IgD-negative memory B cell (primary cell): ENCODE data around the gene RAD51B. TPM values are rescaled to one million over a fixed set of nuclear protein-coding genes. Genes with fewer than 3 reads are reported as not detected.
A peak's percentile ranks its signal among the peaks of the same experiment; 100 is the strongest.

ENCODE experiments used
- H3K27ac Mint-ChIP-seq, 3 donors: one replicate each; pipeline ENCODE4 v1.8.0; 2020 to 2022; ENCODE audit warnings: mild to moderate bottlenecking in 3 of 3, mixed read lengths in 3 of 3, moderate library complexity in 1 of 3
- H3K27me3 Mint-ChIP-seq: one replicate; pipeline ENCODE4 v1.8.0; 2021; ENCODE audit warnings: mixed read lengths
- H3K36me3 Mint-ChIP-seq: one replicate; pipeline ENCODE4 v1.8.0; 2020; ENCODE audit warnings: mild to moderate bottlenecking, mixed read lengths
- H3K4me1 Mint-ChIP-seq, 3 donors: one replicate each; pipeline ENCODE4 v1.8.0; 2020 to 2022; ENCODE audit warnings: mixed read lengths in 3 of 3, mild to moderate bottlenecking in 1 of 3
- H3K4me3 Mint-ChIP-seq, 4 donors: one replicate each; pipeline ENCODE4 v1.8.0; 2020 to 2022; ENCODE audit warnings: mild to moderate bottlenecking in 4 of 4, mixed read lengths in 4 of 4, moderate library complexity in 3 of 4
- H3K9me3 Mint-ChIP-seq, 3 donors: one replicate each; pipeline ENCODE4 v1.8.0; 2020 to 2021; ENCODE audit warnings: mixed read lengths in 3 of 3, mild to moderate bottlenecking in 1 of 3
- polyA plus RNA-seq: library from polyadenylated mRNA; unstranded; fragments of 300-500 nt; fragmentation: Illumina TruSeq; gene quantifications from one replicate; pipeline ENCODE4 v1.2.3, GENCODE V29; 2021

Gene RAD51B
- polyA plus RNA-seq, 1 donor from 2014 or later = 24.9 TPM

GRCh38 chr14:68576496-68577244 lies 757.1 kb downstream of the RAD51B start:
- Mint-ChIP-seq H3K4me3 (no peak overlapping the region), H3K27ac (peak overlapping the region in 1 of 3 donors; percentile 81), H3K36me3 (no peaks in the 10 kb centered on the region), H3K9me3 (no peaks in the 10 kb centered on the region), H3K27me3 (no peaks in the 10 kb centered on the region), H3K4me1 (no peaks in the 10 kb centered on the region)

GRCh38 chr14:68577802-68578541 lies 758.4 kb downstream of the RAD51B start:
- H3K27ac Mint-ChIP-seq = peak overlapping the region in 2 of 3 donors; percentile 20 to 53
- H3K4me1 Mint-ChIP-seq = no peaks in the 10 kb centered on the region
- no peaks in the 10 kb centered on the region for H3K27me3 Mint-ChIP-seq
- H3K36me3 Mint-ChIP-seq = no peaks in the 10 kb centered on the region
- H3K4me3 Mint-ChIP-seq = no peak overlapping the region
- H3K9me3 Mint-ChIP-seq = no peaks in the 10 kb centered on the region

GRCh38 chr14:68578597-68578996 lies 759.0 kb downstream of the RAD51B start:
- Mint-ChIP-seq H3K36me3 (no peaks in the 10 kb centered on the region), H3K9me3 (no peaks in the 10 kb centered on the region), H3K27me3 (no peaks in the 10 kb centered on the region), H3K27ac (peak overlapping the region in 1 of 3 donors; percentile 20), H3K4me1 (no peaks in the 10 kb centered on the region), H3K4me3 (no peak overlapping the region)

- no peak overlapping the region for H3K4me3 Mint-ChIP-seq
- peak overlapping the region in 1 of 3 donors; percentile 84 for H3K27ac Mint-ChIP-seq
Measured at GRCh38 chr14:68580096-68580645, 760.6 kb downstream of the RAD51B start.

GRCh38 chr14:68580671-68581070 lies 761.1 kb downstream of the RAD51B start:
- peak overlapping the region in 1 of 3 donors; percentile 84 for H3K27ac Mint-ChIP-seq
- H3K4me1 Mint-ChIP-seq = peaks cover 0 to 2% (median 0%) of the 10 kb centered on the region in 3 donors
- no peaks in the 10 kb centered on the region for H3K27me3 Mint-ChIP-seq
- H3K9me3 Mint-ChIP-seq = no peaks in the 10 kb centered on the region
- no peak overlapping the region for H3K4me3 Mint-ChIP-seq
- peaks cover 1% of the 10 kb centered on the region for H3K36me3 Mint-ChIP-seq

More at GRCh38 chr14:68580096-68580645, 760.6 kb downstream of the RAD51B start:
- H3K36me3 Mint-ChIP-seq = peaks cover 1% of the 10 kb centered on the region
- H3K9me3 Mint-ChIP-seq = no peaks in the 10 kb centered on the region
- no peaks in the 10 kb centered on the region for H3K27me3 Mint-ChIP-seq
- peaks cover 0 to 2% (median 0%) of the 10 kb centered on the region in 3 donors for H3K4me1 Mint-ChIP-seq

GRCh38 chr14:68583548-68584280 lies 764.1 kb downstream of the RAD51B start:
- peaks cover 1% of the 10 kb centered on the region for H3K36me3 Mint-ChIP-seq
- no peak overlapping the region for H3K4me3 Mint-ChIP-seq
- no peaks in the 10 kb centered on the region for H3K27me3 Mint-ChIP-seq
- H3K4me1 Mint-ChIP-seq = peaks cover 0 to 2% (median 0%) of the 10 kb centered on the region in 3 donors
- peak overlapping the region in 1 of 3 donors; percentile 5 for H3K27ac Mint-ChIP-seq
- no peaks in the 10 kb centered on the region for H3K9me3 Mint-ChIP-seq

- Mint-ChIP-seq H3K27me3 (no peaks in the 10 kb centered on the region), H3K36me3 (peaks cover 1% of the 10 kb centered on the region), H3K4me1 (peaks cover 0 to 2% (median 0%) of the 10 kb centered on the region in 3 donors), H3K27ac (peak overlapping the region in 1 of 3 donors; percentile 5), H3K9me3 (no peaks in the 10 kb centered on the region), H3K4me3 (no peak overlapping the region)
Measured at GRCh38 chr14:68584786-68585185, 765.2 kb downstream of the RAD51B start.

GRCh38 chr14:68585690-68586089 lies 766.1 kb downstream of the RAD51B start:
- Mint-ChIP-seq H3K36me3 (peaks cover 1% of the 10 kb centered on the region), H3K4me1 (peaks cover 0 to 2% (median 0%) of the 10 kb centered on the region in 3 donors), H3K4me3 (no peak overlapping the region), H3K27ac (no peak overlapping the region), H3K27me3 (no peaks in the 10 kb centered on the region), H3K9me3 (no peaks in the 10 kb centered on the region)

- Mint-ChIP-seq H3K4me1 (peaks cover 0 to 2% (median 0%) of the 10 kb centered on the region in 3 donors), H3K4me3 (no peak overlapping the region), H3K36me3 (peaks cover 4% of the 10 kb centered on the region), H3K27ac (no peak overlapping the region), H3K9me3 (no peaks in the 10 kb centered on the region), H3K27me3 (no peaks in the 10 kb centered on the region)
Measured at GRCh38 chr14:68586896-68587751, 767.5 kb downstream of the RAD51B start.

- Mint-ChIP-seq H3K36me3 (peaks cover 4% of the 10 kb centered on the region), H3K4me1 (peaks cover 0 to 7% (median 2%) of the 10 kb centered on the region in 3 donors), H3K9me3 (no peaks in the 10 kb centered on the region), H3K27me3 (no peaks in the 10 kb centered on the region), H3K27ac (no peak overlapping the region), H3K4me3 (no peak overlapping the region)
Measured at GRCh38 chr14:68587931-68588330, 768.4 kb downstream of the RAD51B start.

- no peak overlapping the region for H3K27ac Mint-ChIP-seq
- H3K36me3 Mint-ChIP-seq = peaks cover 3% of the 10 kb centered on the region
- H3K9me3 Mint-ChIP-seq = no peaks in the 10 kb centered on the region
- H3K4me3 Mint-ChIP-seq = no peak overlapping the region
- no peaks in the 10 kb centered on the region for H3K27me3 Mint-ChIP-seq
- H3K4me1 Mint-ChIP-seq = peaks cover 5 to 19% (median 7%) of the 10 kb centered on the region in 3 donors
Measured at GRCh38 chr14:68589447-68590200, 770.0 kb downstream of the RAD51B start.

GRCh38 chr14:68590201-68590522 lies 770.6 kb downstream of the RAD51B start:
- H3K27ac Mint-ChIP-seq = no peak overlapping the region

GRCh38 chr14:68591786-68592185 lies 772.2 kb downstream of the RAD51B start:
- no peaks in the 10 kb centered on the region for H3K9me3 Mint-ChIP-seq
- no peaks in the 10 kb centered on the region for H3K27me3 Mint-ChIP-seq
- H3K4me1 Mint-ChIP-seq = peaks cover 7 to 19% (median 10%) of the 10 kb centered on the region in 3 donors
- peaks cover 3% of the 10 kb centered on the region for H3K36me3 Mint-ChIP-seq
- no peak overlapping the region for H3K4me3 Mint-ChIP-seq
- peak overlapping the region in 1 of 3 donors; percentile 65 for H3K27ac Mint-ChIP-seq

More at GRCh38 chr14:68590201-68590522, 770.6 kb downstream of the RAD51B start:
- Mint-ChIP-seq H3K36me3 (peaks cover 3% of the 10 kb centered on the region), H3K4me3 (no peak overlapping the region), H3K27me3 (no peaks in the 10 kb centered on the region), H3K4me1 (peaks cover 5 to 19% (median 10%) of the 10 kb centered on the region in 3 donors), H3K9me3 (no peaks in the 10 kb centered on the region)
